Epithelial cell of esophagus (primary cell): ENCODE results near the gene ANKRD61.
A peak's percentile ranks its signal among the peaks of the same experiment; 100 is the strongest.
"Not testable (repeated sequence)": the region's sequence is repeated elsewhere in the genome, so short reads cannot be mapped to it uniquely, and the experiment has no call there.

ENCODE experiments used
- DNase-seq: peaks from one replicate; pipeline ENCODE4 v3.0.0; 2010; ENCODE audit warnings: low read depth
- H3K4me3 ChIP-seq: 2 replicates; pipeline ENCODE4 v1.5.1; 2011; ENCODE audit warnings: mild to moderate bottlenecking, low read length, control low read depth
- CTCF ChIP-seq: IDR thresholded peaks from 2 replicates; pipeline ENCODE4 v1.5.1; 2011; ENCODE audit warnings: low read depth, mild to moderate bottlenecking, low read length, control low read depth, inconsistent platforms; ENCODE audit not compliant: insufficient read depth; ENCODE audit errors: missing control alignments

The ANKRD61 gene

GRCh38 chr7:6030988-6031387, at the start of gene ANKRD61:
ANKRD61 (plus strand) TSS chr7:6031376; CDS start chr7:6031376, 0 bp downstream.
- no peak for DNase-seq
- H3K4me3 ChIP-seq: no peak within 1 kb of the TSS
- TF ChIP-seq CTCF: no peak

- not testable (repeated sequence) for H3K4me3 ChIP-seq, DNase-seq
Measured at GRCh38 chr7:5987061-5987460, 44.1 kb upstream of the ANKRD61 start.

- peak; percentile 59 for TF ChIP-seq CTCF
- peak; percentile 62 for DNase-seq
- H3K4me3 ChIP-seq: no peak overlapping the region
Measured at GRCh38 chr7:5997210-5997808, 33.9 kb upstream of the ANKRD61 start.

- H3K4me3 ChIP-seq: no peak overlapping the region
- no peak for DNase-seq
- no peak for TF ChIP-seq CTCF
Measured at GRCh38 chr7:6007386-6007785, 23.8 kb upstream of the ANKRD61 start.

GRCh38 chr7:6007835-6008590, 23.2 kb upstream of the ANKRD61 start:
- H3K4me3 ChIP-seq: peak overlapping the region; percentile 89
- DNase-seq: not testable (repeated sequence)

GRCh38 chr7:6008668-6009611, 22.2 kb upstream of the ANKRD61 start, which contains the start of the genes AIMP2 and PMS2:
AIMP2 (plus strand) TSS chr7:6009272; CDS start chr7:6009364, 92 bp downstream.
PMS2 (minus strand) TSS chr7:6009049; CDS start chr7:6009019, 30 bp downstream.
- no peak for TF ChIP-seq CTCF
- DNase-seq: peak; percentile 98
- peak within 1 kb of the TSS; percentile 89 for H3K4me3 ChIP-seq

- peak overlapping the region; percentile 89 for H3K4me3 ChIP-seq
- not testable (repeated sequence) for DNase-seq
Measured at GRCh38 chr7:6010370-6010769, 20.8 kb upstream of the ANKRD61 start.

- no peak overlapping the region for H3K4me3 ChIP-seq
- no peak for TF ChIP-seq CTCF
- DNase-seq: no peak
Measured at GRCh38 chr7:6011541-6011940, 19.6 kb upstream of the ANKRD61 start.
